GM23248 (cell line): Measurements from ENCODE around the gene AAK1.

Experiments
- EZH2 ChIP-seq: fragments of 200-600 bp; sonication (generic); IDR thresholded peaks from 2 replicates; pipeline ENCODE4 v1.6.1; 2018; ENCODE audit warnings: antibody characterized with exemption, mild to moderate bottlenecking; ENCODE audit not compliant: insufficient read depth, poor library complexity, severe bottlenecking
- EZH2phosphoT487 ChIP-seq: fragments of 200-600 bp; sonication (generic); IDR thresholded peaks from 2 replicates; pipeline ENCODE4 v1.6.1; 2018; ENCODE audit warnings: antibody characterized with exemption, moderate library complexity, mild to moderate bottlenecking, low read depth; ENCODE audit not compliant: insufficient read depth

GRCh38 chr2:69424419-69424818 is 219.1 kb downstream of the AAK1 start:
- no peak for TF ChIP-seq EZH2phosphoT487
- no peak for TF ChIP-seq EZH2
